GM21423 (cell line): ENCODE results near the gene CACNA2D1.

ENCODE experiments used
- ATAC-seq: cut with Tn5 transposase; IDR thresholded peaks from one replicate; pipeline ENCODE4 v1.9.1; 2021; ENCODE audit warnings: mild to moderate bottlenecking, moderate library complexity; ENCODE audit not compliant: unreplicated experiment

The CACNA2D1 gene

GRCh38 chr7:82234457-82235049 lies 209.0 kb downstream of the CACNA2D1 start:
- no peak for ATAC-seq

GRCh38 chr7:82230811-82231581 lies 212.6 kb downstream of the CACNA2D1 start:
- no peak for ATAC-seq

- no peak for ATAC-seq
Observed at GRCh38 chr7:82229164-82229563, 214.4 kb downstream of the CACNA2D1 start.

- ATAC-seq, result no peak
Observed at GRCh38 chr7:82226191-82226590, 217.4 kb downstream of the CACNA2D1 start.

GRCh38 chr7:82224529-82224928 lies 219.0 kb downstream of the CACNA2D1 start:
- no peak for ATAC-seq

- ATAC-seq, result no peak
Observed at GRCh38 chr7:82223580-82223979, 220.0 kb downstream of the CACNA2D1 start.

- no peak for ATAC-seq
Observed at GRCh38 chr7:82221152-82221674, 222.4 kb downstream of the CACNA2D1 start.

- ATAC-seq, result no peak
Observed at GRCh38 chr7:82212466-82212865, 231.1 kb downstream of the CACNA2D1 start.

- no peak for ATAC-seq
Observed at GRCh38 chr7:82211333-82211732, 232.2 kb downstream of the CACNA2D1 start.

GRCh38 chr7:82210416-82211184 lies 233.0 kb downstream of the CACNA2D1 start:
- no peak for ATAC-seq

- no peak for ATAC-seq
Observed at GRCh38 chr7:82209179-82209747, 234.3 kb downstream of the CACNA2D1 start.

GRCh38 chr7:82204694-82205093 lies 238.9 kb downstream of the CACNA2D1 start:
- no peak for ATAC-seq

GRCh38 chr7:82202965-82203364 lies 240.6 kb downstream of the CACNA2D1 start:
- no peak for ATAC-seq

- no peak for ATAC-seq
Observed at GRCh38 chr7:82202107-82202506, 241.5 kb downstream of the CACNA2D1 start.

GRCh38 chr7:82200601-82201000 lies 243.0 kb downstream of the CACNA2D1 start:
- no peak for ATAC-seq

- ATAC-seq, result no peak
Observed at GRCh38 chr7:82194016-82194643, 249.4 kb downstream of the CACNA2D1 start.

- no peak for ATAC-seq
Observed at GRCh38 chr7:82188636-82189035, 254.9 kb downstream of the CACNA2D1 start.

- ATAC-seq, result no peak
Observed at GRCh38 chr7:82185443-82185842, 258.1 kb downstream of the CACNA2D1 start.

- ATAC-seq, result no peak
Observed at GRCh38 chr7:82183634-82184033, 259.9 kb downstream of the CACNA2D1 start.

GRCh38 chr7:82179311-82179710 lies 264.3 kb downstream of the CACNA2D1 start:
- ATAC-seq, result no peak

- no peak for ATAC-seq
Observed at GRCh38 chr7:82175319-82175718, 268.3 kb downstream of the CACNA2D1 start.
